K562 (cell line): ENCODE results near the gene RAMP2. TPM values are rescaled to one million over a fixed set of nuclear protein-coding genes. Genes with fewer than 3 reads are reported as not detected.
A peak's percentile ranks its signal among the peaks of the same experiment; 100 is the strongest.

Experiments used
- ATAC-seq: fragments of 200-7000 bp; cut with Tn5 transposase; 3 replicates; pipeline ENCODE4 v1.9.1; 2020; ENCODE audit warnings: moderate library complexity
- BruUV-seq: library from RNA; stranded (reverse); fragments of 400-500 nt; replicated peaks from 2 replicates; lab custom pipeline; 2021; lab: Mats Ljungman, UMichigan
- CTCF ChIA-PET: fragments of 300-600 bp; formaldehyde crosslinking; extraction: SDS; loops from one replicate; lab custom pipeline; 2021; ENCODE audit warnings: low intra/inter-chr PET ratio; lab: Yijun Ruan, JAX
- POLR2A ChIA-PET: fragments of 300-600, 350-650 bp; sonication (Branson Sonifier 250); formaldehyde crosslinking; extraction: SDS; loops from one replicate; lab custom pipeline; 2021; ENCODE audit warnings: antibody characterized with exemption, inconsistent platforms; lab: Yijun Ruan, JAX
- DNase-seq, 4 experiments: peaks; one replicate each; pipeline versions ENCODE4 v3.0.0 to v3.0.0-alpha.2; 2011 to 2018; ENCODE audit warnings: low spot score in 3 of 4, mixed read lengths in 3 of 4; ENCODE audit errors: extremely low read depth in 1 of 4
- FAIRE-seq: peaks from 2 replicates; lab custom pipeline; 2011; peaks lifted over from hg19 to GRCh38; lab: Jason Lieb, UNC
- H2AFZ ChIP-seq: 2 replicates; pipeline ENCODE4 v1.6.0; 2011; ENCODE audit warnings: low read depth, low read length, control low read depth, inconsistent platforms
- H3K27ac ChIP-seq: fragments of 200-600 bp; 3 replicates; pipeline ENCODE4 v1.8.0; 2011; ENCODE audit warnings: low read depth, mild to moderate bottlenecking, control low read depth, inconsistent platforms, low read length, moderate library complexity, mixed read lengths; ENCODE audit errors: extremely low read depth
- H3K27me3 ChIP-seq, 2 experiments: fragments of 300-600 bp in 1 of 2; 2 replicates in 1 of 2; 3 replicates in 1 of 2; pipeline versions ENCODE4 v1.6.0 to v1.8.0; 2011; ENCODE audit warnings: inconsistent platforms in 2 of 2, low read length in 2 of 2, mild to moderate bottlenecking in 1 of 2, mixed read lengths in 1 of 2, moderate library complexity in 1 of 2; ENCODE audit not compliant: control insufficient read depth in 2 of 2, insufficient read depth in 2 of 2
- H3K36me3 ChIP-seq: fragments of 300-600 bp; 3 replicates; pipeline ENCODE4 v1.8.0; 2011; ENCODE audit warnings: mild to moderate bottlenecking, low read length, inconsistent platforms; ENCODE audit not compliant: control insufficient read depth, insufficient read depth
- H3K4me1 ChIP-seq, 2 experiments: fragments of 200-600 bp in 1 of 2; replicated peaks in 1 of 2; 2 replicates in 1 of 2; 3 replicates in 1 of 2; pipeline versions ENCODE4 v1.5.1 to v1.8.0; 2011; ENCODE audit warnings: inconsistent platforms in 2 of 2, low read length in 2 of 2, mild to moderate bottlenecking in 1 of 2, mixed read lengths in 1 of 2, moderate library complexity in 1 of 2; ENCODE audit not compliant: control insufficient read depth in 2 of 2, insufficient read depth in 2 of 2
- H3K4me2 ChIP-seq: 2 replicates; pipeline ENCODE4 v1.6.1; 2011; ENCODE audit warnings: low read length, control low read depth, inconsistent platforms, mixed read lengths; ENCODE audit not compliant: insufficient read depth
- H3K4me3 ChIP-seq: fragments of 200-600 bp; sonication (generic), shearing (Covaris generic); 2 replicates; pipeline ENCODE4 v1.5.1; 2016; ENCODE audit warnings: control low read depth, inconsistent platforms
- H3K79me2 ChIP-seq: fragments of 200-600 bp; 3 replicates; pipeline ENCODE4 v1.8.0; 2011; ENCODE audit warnings: low read length, inconsistent platforms; ENCODE audit not compliant: control insufficient read depth, insufficient read depth
- H3K9ac ChIP-seq, 2 experiments: 2 replicates each; pipeline versions ENCODE4 v1.6.0 to v1.6.1; 2011; ENCODE audit warnings: low read depth in 2 of 2, low read length in 2 of 2, control low read depth in 1 of 2, inconsistent platforms in 1 of 2, mild to moderate bottlenecking in 1 of 2, mixed read lengths in 1 of 2; ENCODE audit not compliant: insufficient read depth in 1 of 2
- H3K9me1 ChIP-seq: one replicate; pipeline ENCODE4 v1.6.0; 2011; ENCODE audit warnings: inconsistent platforms, mild to moderate bottlenecking, low read length, moderate library complexity; ENCODE audit not compliant: control insufficient read depth, insufficient read depth
- H3K9me3 ChIP-seq: replicated peaks from 2 replicates; pipeline ENCODE4 v1.5.1; 2011; ENCODE audit warnings: low read depth, low read length, inconsistent platforms; ENCODE audit not compliant: control insufficient read depth, insufficient read depth
- H4K20me1 ChIP-seq: replicated peaks from 2 replicates; pipeline ENCODE4 v1.6.1; 2011; ENCODE audit warnings: low read length, inconsistent platforms, mixed read lengths; ENCODE audit not compliant: control insufficient read depth, insufficient read depth
- GABPA ChIP-seq: fragments of 200-800 bp; sonication (Bioruptor generic); conservative IDR thresholded peaks from 2 replicates; pipeline ENCODE4 v1.6.1; 2016; ENCODE audit warnings: low read depth, missing genetic modification characterization, missing compliant biosample characterization
- HNRNPL ChIP-seq: fragments of 200-400 bp; formaldehyde crosslinking; IDR thresholded peaks from 2 replicates; pipeline ENCODE4 v1.6.1; 2017; ENCODE audit warnings: low read depth, mild to moderate bottlenecking, low read length
- ZNF197 ChIP-seq: fragments of 200-800 bp; sonication (Bioruptor generic); IDR thresholded peaks from 2 replicates; pipeline ENCODE4 v1.6.1; 2016; ENCODE audit warnings: low read depth, missing genetic modification characterization, missing compliant biosample characterization
- ZNF395 ChIP-seq: fragments of 200-800 bp; sonication (Bioruptor generic); IDR thresholded peaks from 2 replicates; pipeline ENCODE4 v1.6.1; 2017; ENCODE audit warnings: missing genetic modification characterization, missing compliant biosample characterization
- ZNF518B ChIP-seq: fragments of 250-450 bp; sonication (Bioruptor Pico); IDR thresholded peaks from 2 replicates; pipeline ENCODE4 v1.5.0; 2021; ENCODE audit warnings: mild to moderate bottlenecking, moderate library complexity
- ZNF561 ChIP-seq: fragments of 450-650 bp; formaldehyde crosslinking; conservative IDR thresholded peaks from 2 replicates; pipeline ENCODE4 v1.4.0; 2020; ENCODE audit warnings: mild to moderate bottlenecking, moderate library complexity
- WGBS: fragments of 100-300 bp; shearing (Covaris generic); methylation state at CpG from one replicate; pipeline ENCODE4 v1.1.6; 2016; ENCODE audit warnings: low coverage, mixed read lengths; ENCODE audit not compliant: insufficient coverage; ENCODE audit errors: missing lambda C conversion rate; 5-methylcytosine and 5-hydroxymethylcytosine counted together
- in situ Hi-C: fragments of 300-500 bp; cut with MboI; formaldehyde crosslinking; loops from 4 replicates; pipeline ENCODE4 v1.15.0; 2018; ENCODE audit warnings: inconsistent platforms, mixed read lengths
- intact Hi-C: fragments of 100-400 bp; cut with micrococcal nuclease; formaldehyde crosslinking; loops from 2 replicates; pipeline ENCODE4 v1.14.2; 2022
- polyA plus RNA-seq, 8 experiments: library from polyadenylated mRNA; depleted of rRNA in 4 of 8; stranded (reverse) in 5 of 8; unstranded in 3 of 8; fragments of >200 nt; fragmentation: Nextera tagmentation in 2 of 8; fragmentation: Illumina TruSeq in 1 of 8; extraction: Ambion mirVana in 2 of 8; extraction: Trizol in 1 of 8; gene quantifications; 2 replicates each; pipeline versions ENCODE4 v1.2.1 to v1.2.3, GENCODE V29; 2011 to 2014; ENCODE audit warnings: inconsistent platforms in 1 of 8, missing spikeins in 1 of 8
- total RNA-seq, 7 experiments: library from RNA; depleted of rRNA in 6 of 7; stranded (reverse); fragments of >200 nt in 6 of 7; fragmentation: Illumina TruSeq in 2 of 7; extraction: Trizol in 2 of 7; gene quantifications; 2 replicates each; pipeline versions ENCODE4 v1.2.1 to v1.2.3, GENCODE V29; 2011 to 2021; ENCODE audit warnings: low replicate concordance in 1 of 7

The RAMP2 gene
- total and polyA plus RNA-seq, 9 of the 15 experiments (the other 6 are each of a cell fraction or from before 2014, with no cell fraction given): not detected

GRCh38 chr17:42772945-42773289, 11.9 kb downstream of the RAMP2 start:
- ATAC-seq: no peak

More at GRCh38 chr17:42772945-42773289, 11.9 kb downstream of the RAMP2 start:
- in situ Hi-C loops: no loop called here
- TSS peak; percentile 96 for BruUV-seq
- peak overlapping the region; percentile 88 to 95; a peak in 3 of 4 replicates for H3K9ac ChIP-seq
- no peaks in the 10 kb centered on the region for H4K20me1 ChIP-seq
- H3K9me3 ChIP-seq: no peaks in the 10 kb centered on the region
- H3K79me2 ChIP-seq: peaks cover 22% of the 10 kb centered on the region
- H3K27ac ChIP-seq: peak overlapping the region; percentile 85
- no peaks in the 10 kb centered on the region for H3K27me3 ChIP-seq
- intact Hi-C loops: no loop called here
- ChIA-PET POLR2A (interaction anchor here (0.6 to 1.5 kb wide), 11 partner anchors 9 to 461 kb away, joined by 3 to 12 read pairs (median 4); partner anchors contain the start of genes AARSD1 and RAMP2), CTCF (interaction anchor here (1.1 kb wide), 1 partner anchor 255 kb away, joined by 3 read pairs; no protein-coding TSS in a partner anchor)
- peak overlapping the region; percentile 97 for H3K4me2 ChIP-seq
- H3K4me1 ChIP-seq: peaks cover 26 to 36% of the 10 kb centered on the region in 2 experiments
- no peaks in the 10 kb centered on the region for H3K9me1 ChIP-seq
- peak overlapping the region; percentile 84 for H3K4me3 ChIP-seq
- no peak for DNase-seq
- 0% methylated on average over 3 of the region's 3 CpGs for WGBS
- peak overlapping the region; percentile 89 for H2AFZ ChIP-seq
- FAIRE-seq: no peak
- TF ChIP-seq ZNF518B (CRISPR knock-in tag) (0 out of 2 replicates have a peak, but pooled peaks have one; percentile 17), ZNF395 (CRISPR knock-in tag) (0 out of 2 replicates have a peak, but pooled peaks have one; percentile 3), GABPA (tag) (0 out of 2 replicates have a peak, but pooled peaks have one; percentile 6), ZNF197 (peak; percentile 61; the same call in 1 of the 2 replicates), HNRNPL (no peak), ZNF561 (CRISPR knock-in tag) (no peak)
- TF ChIP-seq, all 486 proteins: peak for 4
- H3K36me3 ChIP-seq: peaks cover 30% of the 10 kb centered on the region
